Activated effector memory CD4-positive, alpha-beta T cell treated with Interleukin-2 at 50 U/mL for 16 hours (primary cell): ENCODE measurements around the gene ST6GALNAC6.

Experiments
- DNase-seq: peaks from one replicate; pipeline ENCODE4 v3.0.0-alpha.2; 2020

ST6GALNAC6 gene

DNA sequence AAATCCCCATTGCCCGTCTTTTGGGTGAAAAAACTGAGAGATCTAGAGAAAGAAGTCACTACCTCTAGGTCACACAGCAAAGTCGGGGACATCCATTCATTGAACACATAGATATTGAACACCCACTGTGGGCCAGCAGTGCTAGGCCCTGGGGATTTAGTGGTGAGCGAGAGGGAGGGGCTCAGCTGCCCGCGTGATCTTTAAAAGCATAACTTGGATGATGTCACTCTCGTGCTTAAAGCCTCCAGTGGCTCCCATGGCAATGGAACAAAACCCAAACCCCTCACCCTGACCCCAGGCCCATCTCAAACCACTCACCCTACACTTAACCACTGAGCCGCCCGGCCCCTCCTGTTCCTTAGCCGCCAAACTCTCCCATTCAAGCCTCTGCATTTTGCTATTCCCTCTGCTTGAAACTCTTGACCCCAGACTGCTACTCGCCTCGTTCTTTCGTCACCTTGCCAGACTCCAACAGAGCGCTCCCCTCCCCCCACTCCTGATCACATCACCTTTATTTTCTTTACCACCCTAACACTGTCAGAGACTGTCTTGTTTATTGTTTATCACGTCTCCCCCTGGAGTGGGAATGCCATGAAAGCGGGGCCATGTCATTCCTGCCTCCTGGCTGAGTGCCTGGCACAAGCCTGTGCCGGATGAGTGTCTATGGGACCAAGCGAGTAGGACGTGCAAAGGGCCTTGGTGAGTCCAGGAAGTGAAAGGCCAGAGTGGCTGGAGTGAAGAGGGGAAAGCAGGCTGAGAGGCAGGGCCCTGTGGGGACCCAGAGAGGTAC lies 31.9 kb upstream of the ST6GALNAC6 start:
- no peak for DNase-seq

DNA sequence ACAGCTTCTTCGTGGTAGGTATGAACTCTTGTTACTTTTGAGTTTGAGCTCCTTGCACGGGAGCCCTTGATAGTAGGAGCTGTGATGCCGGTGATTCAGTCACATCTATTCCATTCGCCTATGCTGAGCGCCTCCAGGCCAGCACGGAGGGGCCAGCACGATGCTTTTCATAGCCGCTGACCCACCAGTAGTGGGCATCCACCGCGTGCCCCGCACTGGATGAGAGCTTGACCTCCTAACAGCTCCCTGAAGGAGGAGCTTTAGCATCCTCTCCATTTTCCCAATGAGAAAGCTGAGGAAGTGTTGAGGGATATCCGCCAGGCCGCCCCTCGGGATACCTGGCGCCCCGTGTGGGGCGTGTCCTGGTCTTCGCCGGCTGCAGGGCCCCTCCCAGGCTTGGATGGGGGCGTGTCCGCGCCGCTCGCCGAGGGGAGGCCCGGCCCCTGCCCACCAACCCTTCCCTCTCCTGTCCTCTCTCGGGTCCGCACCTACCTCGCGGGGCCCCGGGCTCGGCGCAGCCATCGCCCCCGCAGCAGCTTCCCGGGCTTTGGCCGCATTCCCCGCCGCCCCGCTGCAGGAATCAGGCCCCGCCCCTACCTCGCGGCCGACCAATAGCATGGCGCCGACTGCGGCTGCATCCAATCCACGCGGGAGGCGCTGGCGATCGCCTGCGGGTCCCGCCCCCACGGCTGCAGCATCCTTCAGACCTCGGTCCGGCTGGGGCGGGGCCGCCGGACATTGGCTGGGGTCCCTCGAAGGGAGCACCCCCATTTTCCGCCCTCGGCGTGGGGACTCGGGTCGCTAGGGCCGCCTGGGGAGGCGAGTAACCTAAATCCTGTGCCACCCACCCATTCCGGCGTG lies 31.1 kb upstream of the ST6GALNAC6 start, which contains the start of gene PIP5KL1:
PIP5KL1 (minus strand) TSS at position 547 of the 861 bp plus-strand sequence; CDS start at position 522, 25 bp downstream.
- DNase-seq, result peak; percentile 62

GRCh38 chr9:127929625-127929979 lies 30.2 kb upstream of the ST6GALNAC6 start:
- DNase-seq, result no peak

DNA sequence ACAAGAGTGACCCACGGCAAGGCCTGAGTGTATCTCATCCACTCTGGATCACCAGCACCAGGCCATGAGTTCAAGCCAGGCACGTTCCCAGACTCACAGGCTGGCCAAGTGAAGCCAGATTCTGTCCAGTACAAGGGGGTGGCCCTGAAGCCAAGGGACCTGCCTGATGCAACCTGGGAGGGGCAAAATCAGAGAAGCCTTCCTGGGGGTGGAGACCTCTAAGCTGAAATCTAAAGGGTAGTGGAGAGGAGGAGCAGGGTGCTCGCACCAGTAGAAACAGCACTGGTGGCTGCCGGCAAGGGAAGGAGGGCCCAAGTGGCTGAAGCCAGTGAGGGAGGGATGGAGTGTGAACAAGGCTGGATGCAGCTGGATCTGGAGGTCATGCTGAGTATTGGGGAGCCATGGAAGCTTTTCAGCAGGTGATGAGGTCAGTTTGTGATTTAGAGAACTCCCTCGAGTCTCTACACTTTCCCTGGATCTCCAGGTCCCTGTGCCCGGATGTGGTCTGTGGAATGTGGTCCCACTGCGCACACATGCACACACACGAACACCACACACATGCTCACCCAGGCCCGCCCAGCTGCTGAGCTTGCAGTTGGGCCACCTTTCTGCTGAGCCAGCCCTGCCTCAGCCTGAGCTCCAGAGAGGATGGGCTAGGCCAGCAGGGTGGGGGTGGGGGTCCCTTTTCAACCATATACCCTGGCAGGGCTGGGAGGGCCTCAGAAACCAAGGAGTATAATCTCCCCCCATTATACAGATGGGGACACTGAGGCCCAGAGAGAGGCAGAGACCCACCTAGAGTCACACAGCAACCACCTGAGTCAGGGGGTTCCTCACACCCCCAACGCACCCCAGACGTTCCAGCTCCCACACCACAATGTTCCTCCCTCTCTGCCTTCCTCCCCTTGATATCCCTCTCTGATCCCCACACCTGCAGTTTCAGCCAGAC lies 29.5 kb upstream of the ST6GALNAC6 start:
- no peak for DNase-seq

- DNase-seq, result no peak
Observed at GRCh38 chr9:127927988-127928675, 28.7 kb upstream of the ST6GALNAC6 start.

- peak; percentile 59 for DNase-seq
Observed at GRCh38 chr9:127927201-127927987, 28.0 kb upstream of the ST6GALNAC6 start.

DNA sequence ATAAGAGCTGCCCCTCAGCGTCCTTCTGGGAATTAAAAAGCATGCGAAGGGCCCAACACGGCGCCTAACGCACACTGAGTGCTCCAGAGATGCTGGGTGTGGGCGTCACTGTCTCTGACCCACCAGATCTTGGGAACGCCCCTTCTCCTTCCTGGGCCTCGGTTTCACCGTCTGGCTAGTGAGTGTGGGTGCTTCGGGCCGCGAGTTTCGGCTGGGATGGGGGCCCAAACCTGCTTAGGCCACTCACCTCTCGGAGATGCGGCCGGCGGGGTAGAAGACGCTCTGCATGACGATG lies 27.4 kb upstream of the ST6GALNAC6 start:
- DNase-seq, result no peak

- DNase-seq, result no peak
Observed at GRCh38 chr9:127925959-127926905, 26.8 kb upstream of the ST6GALNAC6 start.

DNA sequence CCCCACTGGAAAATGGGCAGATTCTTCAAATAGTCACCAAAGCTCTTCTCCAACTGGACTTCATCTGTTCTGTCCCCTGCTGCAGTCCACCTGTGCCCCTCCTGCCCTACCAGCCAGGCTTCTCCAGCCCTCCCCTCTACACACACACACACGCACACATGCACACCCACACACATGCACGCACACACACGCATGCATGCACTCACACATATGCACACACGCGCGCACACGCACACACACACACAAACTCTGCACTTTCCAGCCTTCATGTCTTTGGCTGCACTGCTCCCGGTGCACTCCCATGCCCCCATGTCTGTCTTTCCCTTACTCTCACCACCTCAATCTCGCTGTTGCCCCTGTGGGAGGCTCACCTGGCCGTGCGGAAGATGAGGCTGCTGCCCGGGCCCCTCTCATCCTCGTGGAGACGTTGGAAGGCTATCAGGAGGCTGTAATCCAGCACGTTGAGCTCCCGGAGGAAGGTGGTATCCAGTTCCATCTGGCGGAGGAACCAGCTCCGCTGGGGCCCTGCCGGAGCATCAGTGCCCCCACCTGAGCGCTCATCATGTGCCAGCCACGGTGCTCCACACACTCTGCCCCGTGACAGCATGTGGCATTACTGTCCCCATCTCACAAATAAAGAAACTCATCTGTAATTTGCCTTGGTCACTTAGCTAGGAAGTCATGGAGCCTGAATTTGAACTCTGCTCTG lies 25.5 kb upstream of the ST6GALNAC6 start:
- no peak for DNase-seq

DNA sequence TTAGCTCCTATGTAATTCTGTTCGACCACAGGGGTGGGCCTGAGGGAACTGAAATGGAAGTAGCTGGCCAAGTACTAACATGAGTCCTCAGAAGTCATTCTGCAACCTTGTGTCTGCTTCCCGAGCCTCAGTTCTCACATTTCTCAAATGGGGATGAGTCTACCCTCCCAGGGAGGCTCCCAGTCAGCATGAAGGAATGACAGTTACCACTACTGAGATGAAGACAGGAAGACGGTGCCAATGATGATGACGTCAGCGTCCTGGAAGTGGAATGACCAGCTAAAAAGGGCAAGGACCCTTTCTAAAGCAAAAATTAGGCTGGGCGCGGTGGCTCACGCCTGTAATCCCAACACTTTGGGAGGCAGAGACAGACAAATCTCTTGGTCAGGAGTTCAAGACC lies 24.4 kb upstream of the ST6GALNAC6 start:
- DNase-seq, result no peak

GRCh38 chr9:127923046-127923445 lies 23.6 kb upstream of the ST6GALNAC6 start:
- DNase-seq, result no peak

DNA sequence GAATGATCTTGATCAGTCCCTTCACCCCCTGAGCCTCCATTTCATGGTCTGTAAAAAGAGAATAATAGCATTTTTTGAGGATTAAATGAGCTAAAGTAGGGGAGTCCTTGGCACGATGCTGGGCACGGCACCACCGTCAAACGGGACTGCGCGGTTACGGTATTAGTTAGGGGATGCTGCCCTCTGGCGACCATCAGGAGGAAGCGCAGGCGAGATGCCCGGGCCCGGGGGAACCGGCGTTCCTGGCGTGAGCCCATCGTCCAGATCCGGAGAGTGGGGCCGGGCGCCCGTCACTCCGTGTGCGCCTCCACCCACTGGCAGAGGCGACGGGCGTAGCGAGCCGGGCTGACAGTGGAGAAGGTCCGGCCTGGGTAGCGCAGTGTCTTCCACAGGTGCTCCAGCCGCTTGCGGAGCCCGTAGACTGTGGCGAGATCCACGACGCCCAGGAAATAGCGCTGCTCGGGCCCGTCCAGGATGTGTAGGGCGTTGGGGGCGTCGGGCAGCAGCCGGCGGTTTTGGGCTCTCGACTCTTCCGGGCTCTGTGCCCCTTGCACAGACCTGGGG lies 22.2 kb upstream of the ST6GALNAC6 start:
- peak; percentile 68 for DNase-seq

- no peak for DNase-seq
Observed at GRCh38 chr9:127920794-127921193, 21.4 kb upstream of the ST6GALNAC6 start.

DNA sequence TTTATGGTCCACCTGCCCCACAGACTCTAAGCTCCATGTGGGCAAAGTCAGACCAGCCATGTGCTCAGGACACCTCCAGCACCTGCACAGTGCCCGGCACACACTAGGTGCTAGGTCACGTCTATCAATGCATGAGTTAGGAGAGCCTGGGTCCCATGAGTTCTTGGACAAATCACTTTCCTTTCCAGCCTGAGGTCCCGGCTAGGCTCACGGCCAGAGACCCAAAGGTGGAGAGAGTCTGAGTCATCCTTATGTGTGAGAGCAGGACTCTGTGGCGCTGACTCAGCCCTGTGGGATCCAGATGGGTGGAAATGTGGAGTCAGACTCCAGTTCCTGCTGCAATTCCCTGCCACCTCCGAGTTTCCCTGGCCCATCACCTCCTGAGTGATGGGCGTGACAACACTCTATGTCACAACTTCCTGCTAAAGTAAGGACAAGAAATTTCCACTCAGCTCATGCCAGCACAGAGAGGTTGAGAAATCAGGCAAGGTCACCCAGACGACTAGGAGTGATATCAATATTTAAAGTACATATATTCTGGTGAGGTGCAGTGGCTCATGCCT lies 19.9 kb upstream of the ST6GALNAC6 start:
- no peak for DNase-seq

GRCh38 chr9:127918183-127919107 lies 19.0 kb upstream of the ST6GALNAC6 start:
- no peak for DNase-seq

GRCh38 chr9:127917603-127918002 lies 18.2 kb upstream of the ST6GALNAC6 start:
- DNase-seq, result no peak

- peak; percentile 94 for DNase-seq
Observed at GRCh38 chr9:127916720-127917581, 17.5 kb upstream of the ST6GALNAC6 start, which contains the start of gene ST6GALNAC4. ST6GALNAC4 (minus strand) TSS chr9:127917041; CDS start chr9:127916419, 622 bp downstream.
